HG02852 (cell line): ENCODE measurements around the gene RMND5A.

Experiments used
- ATAC-seq: cut with Tn5 transposase; IDR thresholded peaks from one replicate; pipeline ENCODE4 v1.9.1; 2021; ENCODE audit warnings: mild to moderate bottlenecking, moderate library complexity; ENCODE audit not compliant: unreplicated experiment

The RMND5A gene

GRCh38 chr2:86825036-86825692 is 105.1 kb downstream of the RMND5A start:
- no peak for ATAC-seq

GRCh38 chr2:86825693-86826381 is 105.7 kb downstream of the RMND5A start:
- ATAC-seq = no peak

GRCh38 chr2:86826951-86827350 is 106.9 kb downstream of the RMND5A start:
- no peak for ATAC-seq
